GM12878 (cell line): ENCODE data around the gene MIGA2. TPM values are rescaled to one million over a fixed set of nuclear protein-coding genes. Genes with fewer than 3 reads are reported as not detected.

Experiments used
- ATAC-seq: fragments of 200-7000 bp; cut with Tn5 transposase; 3 replicates; pipeline ENCODE4 v1.9.1; 2020; ENCODE audit warnings: mild to moderate bottlenecking, moderate library complexity
- BruUV-seq: library from RNA; stranded (reverse); fragments of 400-500 nt; replicated peaks from 2 replicates; lab custom pipeline; 2021; lab: Mats Ljungman, UMichigan
- CTCF ChIA-PET: fragments of 300-600 bp; sonication (Branson Sonifier 250); formaldehyde crosslinking; extraction: SDS; loops from one replicate; lab custom pipeline; 2021; ENCODE audit warnings: inconsistent platforms; lab: Yijun Ruan, JAX
- POLR2A ChIA-PET: fragments of 350-600 bp; formaldehyde crosslinking; extraction: SDS; loops from one replicate; lab custom pipeline; 2021; ENCODE audit warnings: inconsistent platforms; lab: Charles Lee
- RAD21 ChIA-PET: fragments of 300-600 bp; sonication (Branson Sonifier 250); formaldehyde crosslinking; loops from one replicate; lab custom pipeline; 2023; ENCODE audit warnings: antibody characterized with exemption; ENCODE audit not compliant: unreplicated experiment; lab: Charles Lee
- SMC1A ChIA-PET: fragments of 300-600 bp; sonication (Branson Sonifier 250); formaldehyde crosslinking; loops from one replicate; lab custom pipeline; 2023; ENCODE audit not compliant: unreplicated experiment, uncharacterized antibody; lab: Charles Lee
- DNase-seq: peaks from one replicate; pipeline ENCODE4 v3.0.0-alpha.2; 2011; ENCODE audit warnings: low read depth, low spot score
- FAIRE-seq: peaks from 3 replicates; lab custom pipeline; 2011; peaks lifted over from hg19 to GRCh38; lab: Jason Lieb, UNC
- H2AFZ ChIP-seq: 2 replicates; pipeline ENCODE4 v1.6.0; 2011; ENCODE audit warnings: low read depth, low read length, control low read depth; ENCODE audit not compliant: control insufficient read depth
- H3K27ac ChIP-seq: 2 replicates; pipeline ENCODE4 v1.5.1; 2011; ENCODE audit warnings: control low read depth; ENCODE audit not compliant: control insufficient read depth, insufficient read depth
- H3K27me3 ChIP-seq, 2 experiments: replicated peaks in 1 of 2; 2 replicates each; pipeline versions ENCODE4 v1.6.0 to v1.6.1; 2011; ENCODE audit warnings: low read length in 1 of 2; ENCODE audit not compliant: control insufficient read depth in 2 of 2, insufficient read depth in 2 of 2
- H3K36me3 ChIP-seq, 2 experiments: 2 replicates each; pipeline ENCODE4 v1.5.1; 2011; ENCODE audit warnings: low read length in 1 of 2; ENCODE audit not compliant: control insufficient read depth in 2 of 2, insufficient read depth in 2 of 2
- H3K4me1 ChIP-seq: 2 replicates; pipeline ENCODE4 v1.6.1; 2011; ENCODE audit warnings: mild to moderate bottlenecking, low read length, moderate library complexity, mixed read lengths; ENCODE audit not compliant: control insufficient read depth, insufficient read depth
- H3K4me2 ChIP-seq: 2 replicates; pipeline ENCODE4 v1.6.0; 2011; ENCODE audit warnings: control low read depth; ENCODE audit not compliant: control insufficient read depth, insufficient read depth
- H3K4me3 ChIP-seq: fragments of 200-600 bp; sonication (generic); 2 replicates; pipeline ENCODE4 v1.5.1; 2016
- H3K79me2 ChIP-seq: 2 replicates; pipeline ENCODE4 v1.6.0; 2011; ENCODE audit warnings: low read length; ENCODE audit not compliant: control insufficient read depth, insufficient read depth
- H3K9ac ChIP-seq: 2 replicates; pipeline ENCODE4 v1.8.0; 2011; ENCODE audit warnings: low read length, control low read depth, mixed read lengths; ENCODE audit not compliant: control insufficient read depth, insufficient read depth
- H3K9me3 ChIP-seq: replicated peaks from 3 replicates; pipeline ENCODE4 v1.5.1; 2011; ENCODE audit warnings: mild to moderate bottlenecking, low read length; ENCODE audit not compliant: control insufficient read depth, insufficient read depth
- H4K20me1 ChIP-seq: 2 replicates; pipeline ENCODE4 v1.6.0; 2011; ENCODE audit not compliant: control insufficient read depth, insufficient read depth
- ATF3 ChIP-seq: IDR thresholded peaks from 2 replicates; pipeline ENCODE4 v1.6.1; 2011; ENCODE audit warnings: low read depth, mild to moderate bottlenecking, low read length, moderate library complexity, borderline replicate concordance; ENCODE audit errors: extremely low read depth
- E2F4 ChIP-seq: IDR thresholded peaks from 2 replicates; pipeline ENCODE4 v1.6.1; 2012; ENCODE audit warnings: low read depth, low read length, improper control_type of control experiment
- JUND ChIP-seq: IDR thresholded peaks from 2 replicates; pipeline ENCODE4 v1.6.1; 2012; ENCODE audit warnings: low read depth, mild to moderate bottlenecking, low read length, improper control_type of control experiment, moderate library complexity
- MLLT1 ChIP-seq: fragments of 450-650 bp; IDR thresholded peaks from 2 replicates; pipeline ENCODE4 v1.6.1; 2016; ENCODE audit warnings: mild to moderate bottlenecking
- NR2F1 ChIP-seq: fragments of 450-650 bp; conservative IDR thresholded peaks from 2 replicates; pipeline ENCODE4 v1.6.1; 2017; ENCODE audit warnings: mild to moderate bottlenecking
- PML ChIP-seq: IDR thresholded peaks from 2 replicates; pipeline ENCODE4 v1.6.1; 2012; ENCODE audit warnings: low read length, inconsistent platforms
- WGBS: methylation state at CpG from one replicate; pipeline ENCODE4 v1.1.6; 2016; ENCODE audit warnings: low lambda C conversion rate; ENCODE audit not compliant: insufficient replicate concordance, insufficient coverage; ENCODE audit errors: missing lambda C conversion rate; 5-methylcytosine and 5-hydroxymethylcytosine counted together
- in situ Hi-C: fragments of 300-500 bp; cut with MboI; formaldehyde crosslinking; loops from 9 replicates; pipeline ENCODE4 v1.14.3; 2018; ENCODE audit warnings: mixed read lengths
- intact Hi-C: fragments of 100-400 bp; cut with micrococcal nuclease; formaldehyde crosslinking; loops from one replicate; pipeline ENCODE4 v1.14.2; 2022; ENCODE audit not compliant: unreplicated experiment
- polyA plus RNA-seq, 11 experiments: library from polyadenylated mRNA; depleted of rRNA in 4 of 11; unstranded in 6 of 11; stranded (reverse) in 5 of 11; fragments of >200 nt; fragmentation: Nextera tagmentation in 4 of 11; fragmentation: Illumina TruSeq in 1 of 11; extraction: Ambion mirVana in 4 of 11; extraction: Trizol in 1 of 11; gene quantifications; 1 replicate in 1 of 11; 2 replicates in 10 of 11; pipeline versions ENCODE4 v1.2.1 to v1.2.3, GENCODE V29; 2011 to 2016; ENCODE audit warnings: inconsistent platforms in 2 of 11, missing spikeins in 2 of 11, low read depth in 1 of 11
- total RNA-seq, 4 experiments: library from RNA; depleted of rRNA in 3 of 4; stranded (reverse); fragments of >200 nt in 3 of 4; fragmentation: Illumina TruSeq in 1 of 4; extraction: Trizol in 1 of 4; gene quantifications; 2 replicates each; pipeline versions ENCODE4 v1.2.1 to v1.2.3, GENCODE V29; 2013 to 2021
- TF ChIP-seq, protein P1 (sequence below): fragments of 450-650 bp; IDR thresholded peaks from 2 replicates; pipeline ENCODE4 v1.6.1; 2017; ENCODE audit warnings: mild to moderate bottlenecking

MIGA2 gene
- total and polyA plus RNA-seq, 10 of the 15 experiments (the other 5 are each of a cell fraction or from before 2014, with no cell fraction given), result 0.14 to 31.0 (median 12.7) TPM

DNA sequence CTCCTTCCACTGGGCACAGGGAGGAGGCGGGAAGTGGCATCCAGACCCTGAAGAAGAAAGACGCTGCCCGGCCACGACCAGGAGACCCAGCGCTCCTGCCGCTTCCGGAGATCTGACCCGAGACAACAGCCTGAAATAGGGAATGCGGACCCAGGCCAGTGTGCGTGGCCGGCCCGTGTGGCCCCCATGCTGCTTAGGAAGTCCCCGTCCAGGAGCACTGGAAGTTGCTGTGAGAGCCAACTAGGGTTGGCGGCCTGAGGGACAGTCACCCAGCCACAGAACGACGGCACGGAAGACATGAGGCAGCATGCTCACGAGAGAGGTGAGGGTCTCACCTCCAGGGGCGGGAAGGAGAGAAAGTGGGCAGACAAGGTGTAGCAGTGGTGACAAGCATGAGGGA, 25.3 kb upstream of the MIGA2 start:
- Histone ChIP-seq H3K4me3 (no peak overlapping the region), H3K27me3 (no peaks in the 10 kb centered on the region), H3K9me3 (no peaks in the 10 kb centered on the region), H2AFZ (no peak overlapping the region), H4K20me1 (no peaks in the 10 kb centered on the region), H3K4me1 (no peaks in the 10 kb centered on the region), H3K79me2 (no peaks in the 10 kb centered on the region), H3K27ac (no peak overlapping the region), H3K4me2 (no peak overlapping the region), H3K9ac (no peak overlapping the region), H3K36me3 (peaks cover 7 to 21% of the 10 kb centered on the region in 2 experiments)
- ChIA-PET POLR2A (no interaction called here), RAD21 (no interaction called here), CTCF (no interaction called here), SMC1A (no interaction called here)
- no peak for DNase-seq
- 93% methylated on average over 16 of the region's 19 CpGs for WGBS
- in situ Hi-C loops, result no loop called here
- TF ChIP-seq E2F4 (no peak), MLLT1 (no peak)
- intact Hi-C loops, result no loop called here
- BruUV-seq, result no TSS peak
- ATAC-seq, result no peak
- FAIRE-seq, result no peak

DNA sequence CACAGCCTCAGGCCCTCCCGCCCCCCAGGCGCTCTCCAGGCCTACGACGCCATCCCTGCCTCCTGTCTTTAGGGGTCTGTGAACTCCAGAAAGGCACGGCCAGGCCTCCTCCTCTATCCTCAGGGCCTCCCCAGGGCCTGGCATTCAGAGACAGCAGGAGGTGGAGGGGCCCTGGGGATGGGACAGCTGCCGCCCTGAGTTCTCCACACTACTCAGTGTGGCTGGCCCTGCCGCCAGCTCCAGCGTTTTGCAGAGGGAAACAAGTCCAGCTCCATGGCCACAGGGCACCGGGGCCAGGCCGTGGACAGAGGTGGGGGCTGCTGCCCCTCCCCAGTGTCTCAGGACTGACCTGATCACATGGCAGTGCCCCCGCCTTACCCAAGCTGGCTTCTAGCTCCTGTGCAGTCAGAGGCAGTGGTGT, 24.7 kb upstream of the MIGA2 start:
- Histone ChIP-seq H3K27me3 (no peaks in the 10 kb centered on the region), H4K20me1 (no peaks in the 10 kb centered on the region), H3K36me3 (peaks cover 7 to 16% of the 10 kb centered on the region in 2 experiments), H2AFZ (no peak overlapping the region), H3K79me2 (no peaks in the 10 kb centered on the region), H3K9me3 (no peaks in the 10 kb centered on the region), H3K9ac (no peak overlapping the region), H3K27ac (no peak overlapping the region), H3K4me3 (no peak overlapping the region), H3K4me1 (no peaks in the 10 kb centered on the region), H3K4me2 (no peak overlapping the region)
- ChIA-PET RAD21 (no interaction called here), SMC1A (no interaction called here), CTCF (interaction anchor here (0.5 kb wide), 1 partner anchor 9 kb away, joined by 3 read pairs; no protein-coding TSS in a partner anchor), POLR2A (no interaction called here)
- FAIRE-seq (no peak), DNase-seq (no peak), ATAC-seq (no peak)
- 91% methylated on average over 11 of the region's 11 CpGs for WGBS
- in situ Hi-C loops (no loop called here), intact Hi-C loops (no loop called here)
- TF ChIP-seq, protein P1, sequence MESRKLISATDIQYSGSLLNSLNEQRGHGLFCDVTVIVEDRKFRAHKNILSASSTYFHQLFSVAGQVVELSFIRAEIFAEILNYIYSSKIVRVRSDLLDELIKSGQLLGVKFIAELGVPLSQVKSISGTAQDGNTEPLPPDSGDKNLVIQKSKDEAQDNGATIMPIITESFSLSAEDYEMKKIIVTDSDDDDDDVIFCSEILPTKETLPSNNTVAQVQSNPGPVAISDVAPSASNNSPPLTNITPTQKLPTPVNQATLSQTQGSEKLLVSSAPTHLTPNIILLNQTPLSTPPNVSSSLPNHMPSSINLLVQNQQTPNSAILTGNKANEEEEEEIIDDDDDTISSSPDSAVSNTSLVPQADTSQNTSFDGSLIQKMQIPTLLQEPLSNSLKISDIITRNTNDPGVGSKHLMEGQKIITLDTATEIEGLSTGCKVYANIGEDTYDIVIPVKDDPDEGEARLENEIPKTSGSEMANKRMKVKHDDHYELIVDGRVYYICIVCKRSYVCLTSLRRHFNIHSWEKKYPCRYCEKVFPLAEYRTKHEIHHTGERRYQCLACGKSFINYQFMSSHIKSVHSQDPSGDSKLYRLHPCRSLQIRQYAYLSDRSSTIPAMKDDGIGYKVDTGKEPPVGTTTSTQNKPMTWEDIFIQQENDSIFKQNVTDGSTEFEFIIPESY, result no peak
- no peak for TF ChIP-seq JUND
- TF ChIP-seq PML, result no peak
- TF ChIP-seq NR2F1, result no peak
- TF ChIP-seq ATF3, result no peak
- BruUV-seq, result no TSS peak
